ENCODE results near the gene AGBL4.

AGBL4 gene

GRCh38 chr1:48906164-48906563 is 1117.6 kb downstream of the AGBL4 start:
- Histone ChIP-seq H3K36me3 (ENCODE audit: control insufficient read depth in 2 of 2, insufficient read depth in 1 of 2, low read length in 2 of 2) (no peaks in the 10 kb centered on the region), H3K27ac (ENCODE audit: extremely low read depth, low read depth, low read length) (no peak overlapping the region), H3K9me3 (ENCODE audit: control insufficient read depth, insufficient read depth, low read depth, low read length) (no peaks in the 10 kb centered on the region), H3K4me1 (ENCODE audit: control insufficient read depth, insufficient read depth, low read length) (no peaks in the 10 kb centered on the region), H3K4me3 (ENCODE audit: low read depth, low read length) (no peak overlapping the region)
- TF ChIP-seq ZNF350 (tag by site-specific recombination; IDR thresholded peaks at IDR 0.05) (no peak), ZBTB20 (tag by site-specific recombination; IDR thresholded peaks at IDR 0.05) (peak; percentile 23; the same call in 1 of the 2 replicates)
- CTCF ChIA-PET: interaction anchor here (0.6 to 1.3 kb wide), 2 partner anchors 36 to 653 kb away, joined by 3 to 4 read pairs; no protein-coding TSS in a partner anchor
- POLR2A ChIA-PET: no interaction called here

GRCh38 chr1:48903291-48903690 is 1120.5 kb downstream of the AGBL4 start:
- Histone ChIP-seq H3K9me3 (ENCODE audit: control insufficient read depth, insufficient read depth, low read depth, low read length) (no peaks in the 10 kb centered on the region), H3K27ac (ENCODE audit: extremely low read depth, low read depth, low read length) (no peak overlapping the region), H3K4me3 (ENCODE audit: low read depth, low read length) (no peak overlapping the region), H3K4me1 (ENCODE audit: control insufficient read depth, insufficient read depth, low read length) (no peaks in the 10 kb centered on the region), H3K36me3 (ENCODE audit: control insufficient read depth in 2 of 2, insufficient read depth in 1 of 2, low read length in 2 of 2) (no peaks in the 10 kb centered on the region)
- POLR2A ChIA-PET: no interaction called here
- CTCF ChIA-PET: no interaction called here
- TF ChIP-seq ZSCAN5A (tag by site-specific recombination; IDR thresholded peaks at IDR 0.05) (no peak), ZNF18 (tag by site-specific recombination; IDR thresholded peaks at IDR 0.05) (no peak), ZNF530 (tag by site-specific recombination; IDR thresholded peaks at IDR 0.05; ENCODE audit: low read depth) (no peak)

GRCh38 chr1:48898894-48899293 is 1124.9 kb downstream of the AGBL4 start:
- H3K27ac ChIP-seq (ENCODE audit: extremely low read depth, low read depth, low read length): no peak overlapping the region
- no peaks in the 10 kb centered on the region for H3K9me3 ChIP-seq (ENCODE audit: control insufficient read depth, insufficient read depth, low read depth, low read length)
- ChIA-PET CTCF (interaction anchor here (0.6 kb wide), 1 partner anchor 18 kb away, joined by 3 read pairs; no protein-coding TSS in a partner anchor), POLR2A (no interaction called here)
- H3K36me3 ChIP-seq (ENCODE audit: control insufficient read depth in 2 of 2, insufficient read depth in 1 of 2, low read length in 2 of 2): no peaks in the 10 kb centered on the region
- no peaks in the 10 kb centered on the region for H3K4me1 ChIP-seq (ENCODE audit: control insufficient read depth, insufficient read depth, low read length)
- H3K4me3 ChIP-seq (ENCODE audit: low read depth, low read length): no peak overlapping the region
- TF ChIP-seq PBX3 (CRISPR knock-in tag; IDR thresholded peaks at IDR 0.05): no peak
- no peak for TF ChIP-seq TSHZ1 (tag by site-specific recombination; IDR thresholded peaks at IDR 0.05; ENCODE audit: borderline replicate concordance)
- TF ChIP-seq ZNF580 (tag by site-specific recombination; IDR thresholded peaks at IDR 0.05): no peak
- no peak for TF ChIP-seq ZFP37 (tag by site-specific recombination; IDR thresholded peaks at IDR 0.05)
- TF ChIP-seq ZNF623 (tag by site-specific recombination; IDR thresholded peaks at IDR 0.05): no peak
- TF ChIP-seq ZSCAN23 (tag by site-specific recombination; IDR thresholded peaks at IDR 0.05): no peak
- no peak for TF ChIP-seq ZSCAN4 (tag by site-specific recombination; IDR thresholded peaks at IDR 0.05)
- no peak for TF ChIP-seq BCL11A (tag by site-specific recombination; IDR thresholded peaks at IDR 0.05; ENCODE audit: low read depth)
- TF ChIP-seq ZNF777 (tag by site-specific recombination; IDR thresholded peaks at IDR 0.05; ENCODE audit: borderline replicate concordance): no peak
- TF ChIP-seq ZNF155 (tag by site-specific recombination; IDR thresholded peaks at IDR 0.05): no peak
- no peak for TF ChIP-seq OVOL3 (tag by site-specific recombination; IDR thresholded peaks at IDR 0.05)
- no peak for TF ChIP-seq ZNF362 (tag by site-specific recombination; IDR thresholded peaks at IDR 0.05)
- TF ChIP-seq ATF2 (tag by site-specific recombination; IDR thresholded peaks at IDR 0.05; ENCODE audit: low read depth): no peak

Measured in HEK293 (cell line).